HG02759 (cell line): ENCODE results near the gene EFCAB10.
A peak's percentile ranks its signal among the peaks of the same experiment; 100 is the strongest.
"Not testable (repeated sequence)": the region's sequence is repeated elsewhere in the genome, so short reads cannot be mapped to it uniquely, and the experiment has no call there.

ENCODE experiments used
- ATAC-seq: cut with Tn5 transposase; IDR thresholded peaks from one replicate; pipeline ENCODE4 v1.9.1; 2021; ENCODE audit warnings: mild to moderate bottlenecking, moderate library complexity; ENCODE audit not compliant: unreplicated experiment

Gene EFCAB10

GRCh38 chr7:105599551-105599950, 18.3 kb upstream of the EFCAB10 start:
- no peak for ATAC-seq

DNA sequence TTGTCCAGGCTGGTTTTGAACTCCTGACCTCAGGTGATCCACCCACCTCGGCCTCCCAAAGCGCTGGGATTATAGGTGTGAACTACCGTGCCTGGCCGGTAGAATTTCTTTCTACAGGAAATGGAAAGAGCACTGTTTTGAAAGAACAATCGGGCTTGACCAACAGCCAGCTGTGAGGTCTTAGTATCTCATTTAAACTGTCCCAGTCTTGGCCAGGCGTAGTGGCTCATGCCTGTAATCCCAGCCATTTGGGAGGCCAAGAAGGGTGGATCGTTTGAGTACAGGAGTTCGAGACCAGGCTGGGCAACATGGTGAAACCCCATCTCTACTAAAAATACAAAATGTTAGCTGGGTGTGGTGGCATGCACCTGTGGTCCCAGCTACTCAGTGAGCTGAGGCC, 17.8 kb upstream of the EFCAB10 start:
- not testable (repeated sequence) for ATAC-seq

DNA sequence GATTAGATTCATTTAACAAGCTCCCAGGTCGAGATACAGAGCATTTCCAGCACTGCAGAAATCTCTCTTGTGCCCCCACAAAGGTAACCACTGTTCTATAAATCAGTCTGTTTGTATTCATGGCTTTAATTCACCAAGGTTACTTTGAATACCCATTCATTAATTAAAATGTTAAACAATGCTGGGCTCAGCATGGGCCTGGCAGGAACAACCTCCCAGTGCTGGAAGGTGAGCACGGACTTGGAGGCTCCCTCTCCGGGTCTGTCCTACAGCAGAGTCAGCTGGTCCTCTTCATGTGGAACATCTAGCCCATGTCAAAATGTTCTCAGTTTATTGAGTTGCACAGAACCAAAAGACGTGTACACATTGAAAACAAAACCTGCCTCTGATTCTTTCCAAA, 15.6 kb upstream of the EFCAB10 start:
- ATAC-seq: no peak

DNA sequence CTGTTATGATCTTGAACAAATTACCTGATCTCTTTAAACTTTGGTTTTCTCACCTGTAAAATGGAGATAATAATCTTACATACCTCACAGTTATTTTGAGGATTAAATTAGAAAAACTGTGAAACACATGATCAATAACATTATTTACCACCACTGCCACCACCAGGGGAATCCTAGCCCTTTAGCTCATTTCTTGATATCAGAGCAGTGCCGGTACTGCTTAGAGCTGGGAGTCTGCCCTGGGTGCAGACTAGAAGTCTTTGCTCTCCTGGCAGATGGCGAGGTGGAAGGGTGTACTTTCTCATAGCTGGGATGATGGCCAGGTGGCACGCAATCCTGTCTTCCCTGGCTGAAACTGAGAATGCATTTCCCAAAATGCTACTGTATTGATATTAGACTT, 12.7 kb upstream of the EFCAB10 start:
- no peak for ATAC-seq

- ATAC-seq: no peak
These were observed 10.2 kb upstream of the EFCAB10 start for GRCh38 chr7:105591522-105591921.

DNA sequence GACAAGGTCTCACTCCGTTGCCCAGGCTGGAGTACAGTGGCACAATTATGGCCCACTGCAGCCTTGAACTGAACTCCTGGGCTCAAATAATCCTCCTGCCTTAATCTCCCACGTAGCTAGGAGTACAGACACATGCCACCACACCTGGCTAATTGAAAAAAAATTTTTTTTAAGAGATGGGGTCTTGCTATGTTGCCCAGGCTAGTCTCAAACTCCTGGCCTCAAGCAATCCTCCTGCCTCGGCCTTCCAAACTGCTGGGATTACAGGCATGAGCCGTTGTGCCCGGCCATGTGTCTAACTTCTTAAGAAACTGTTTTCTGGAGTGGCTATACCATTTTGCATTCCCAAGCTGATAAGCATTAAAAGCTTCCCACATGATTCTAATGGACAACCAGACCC, 9.5 kb upstream of the EFCAB10 start:
- ATAC-seq: no peak

GRCh38 chr7:105589356-105590077, 8.2 kb upstream of the EFCAB10 start:
- peak; percentile 88 for ATAC-seq

- no peak for ATAC-seq
These were observed 6.8 kb upstream of the EFCAB10 start for GRCh38 chr7:105587909-105588635.

- ATAC-seq: no peak
These were observed 4.7 kb upstream of the EFCAB10 start for GRCh38 chr7:105585850-105586500.

GRCh38 chr7:105584165-105584564, 2.9 kb upstream of the EFCAB10 start:
- no peak for ATAC-seq

DNA sequence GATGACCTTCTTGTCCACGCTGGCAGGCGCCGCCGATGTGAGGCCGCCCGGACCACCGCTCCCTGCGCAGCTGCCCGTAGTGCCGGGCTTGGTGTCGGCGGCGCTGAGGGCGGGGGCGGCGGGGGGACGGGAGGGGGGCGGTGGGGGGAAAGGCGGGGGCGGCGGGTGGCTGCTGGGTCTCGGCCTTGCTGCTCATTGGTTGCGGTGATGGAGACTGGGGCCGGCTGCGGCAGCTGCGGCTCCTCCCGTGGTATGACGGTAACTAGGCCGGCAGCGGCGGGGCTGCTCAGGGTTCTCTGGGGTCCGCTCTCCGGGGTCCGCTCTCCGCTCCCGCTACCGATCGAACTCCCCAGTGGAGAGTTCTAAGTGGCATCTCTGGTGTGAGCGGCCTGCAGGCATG, 1.8 kb upstream of the EFCAB10 start:
- ATAC-seq: no peak

DNA sequence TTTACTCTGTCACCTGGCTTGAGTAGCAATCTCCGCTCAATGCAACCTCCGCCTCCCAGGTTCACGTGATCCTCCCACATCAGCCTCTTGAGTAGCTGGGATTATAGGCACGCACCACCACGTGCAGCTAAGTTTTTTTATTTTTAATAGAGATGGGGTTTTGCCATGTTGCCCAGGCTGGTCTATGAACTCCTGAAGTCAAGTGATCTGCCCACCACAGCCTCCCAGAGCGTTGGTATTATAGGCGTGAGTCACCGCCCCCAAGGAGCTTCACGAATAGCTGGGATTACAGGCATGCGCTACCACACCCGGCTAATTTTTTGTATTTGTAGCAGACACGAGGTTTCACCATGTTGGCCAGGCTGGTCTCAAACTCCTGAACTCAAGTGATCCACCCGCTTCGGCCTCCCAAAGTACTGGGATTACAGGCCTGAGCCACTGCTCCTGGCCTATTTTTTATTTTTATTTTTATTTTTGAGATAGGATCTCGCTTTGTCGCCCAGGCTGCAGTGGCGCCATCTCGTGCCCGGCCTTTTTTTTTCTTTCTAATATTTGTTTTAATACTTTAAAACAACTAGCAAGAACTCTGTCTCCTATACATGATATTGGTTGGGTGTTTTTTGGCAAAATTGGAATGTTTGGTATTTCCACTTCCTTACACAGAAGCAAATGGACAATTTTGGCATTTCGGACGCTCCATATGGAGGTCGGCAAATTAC, 1.1 kb downstream of the EFCAB10 start:
- no peak for ATAC-seq

GRCh38 chr7:105578496-105578895, 2.8 kb downstream of the EFCAB10 start:
- ATAC-seq: no peak

DNA sequence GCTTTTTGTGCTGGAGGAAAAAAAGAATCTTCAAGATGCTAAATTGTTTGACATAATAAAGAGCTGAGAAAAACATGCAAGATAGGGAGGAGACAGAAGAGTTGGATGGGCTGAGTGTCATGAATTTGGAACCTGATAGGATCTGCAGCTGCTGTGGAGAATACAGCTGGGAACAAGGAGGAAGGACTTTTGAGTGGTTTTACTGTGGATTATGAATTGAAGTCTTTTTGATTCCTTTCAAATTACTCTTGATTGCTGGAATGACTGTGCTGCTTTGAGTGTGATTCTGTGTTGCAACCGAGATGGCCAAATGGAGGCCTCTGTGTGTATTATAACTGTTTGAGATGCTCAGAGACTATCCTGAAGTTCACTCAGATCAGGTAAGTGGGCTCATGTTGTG, 4.0 kb downstream of the EFCAB10 start:
- no peak for ATAC-seq

DNA sequence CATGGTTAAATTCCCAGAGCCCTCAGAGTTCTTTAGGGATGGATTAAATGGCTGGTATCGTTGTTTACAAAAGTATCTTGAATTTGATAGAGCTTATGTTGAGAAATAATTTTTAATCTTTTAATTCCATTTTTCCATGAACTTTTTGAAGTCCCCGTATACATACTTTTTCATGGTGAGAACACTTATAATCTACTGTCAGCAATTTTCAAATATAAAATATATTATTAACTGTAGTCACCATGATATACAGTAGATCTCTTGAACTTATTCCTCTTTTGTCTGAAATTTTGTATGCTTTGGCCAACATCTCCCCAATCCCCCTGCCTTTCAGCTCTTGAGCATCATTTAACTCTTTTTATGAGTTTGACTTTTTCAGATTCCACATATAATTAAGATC, 9.4 kb downstream of the EFCAB10 start:
- no peak for ATAC-seq

GRCh38 chr7:105567821-105568220, 13.5 kb downstream of the EFCAB10 start:
- no peak for ATAC-seq

GRCh38 chr7:105567024-105567423, 14.3 kb downstream of the EFCAB10 start:
- ATAC-seq: no peak

GRCh38 chr7:105565190-105565589, 16.1 kb downstream of the EFCAB10 start:
- ATAC-seq: no peak

DNA sequence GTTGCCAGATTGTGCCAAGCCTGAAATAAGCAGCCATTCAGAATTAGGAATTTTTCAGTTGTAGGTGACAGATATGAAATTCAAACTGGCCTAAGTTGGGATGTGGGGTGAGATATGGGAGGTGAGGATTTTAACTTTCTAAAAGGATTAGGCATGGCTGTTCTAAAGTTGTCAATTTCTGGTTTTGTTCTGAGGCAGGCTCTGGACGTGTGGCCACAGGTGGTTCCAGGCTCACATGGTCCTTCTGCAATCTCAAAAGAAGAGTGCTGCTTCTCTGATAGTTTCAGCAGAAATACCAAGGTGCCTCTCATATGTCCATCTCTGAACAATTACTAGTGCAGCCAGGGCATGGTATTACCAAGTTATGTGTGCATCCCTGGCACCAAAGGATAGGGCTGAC, 21.4 kb downstream of the EFCAB10 start:
- ATAC-seq: no peak

GRCh38 chr7:105538339-105538738, 43.0 kb downstream of the EFCAB10 start:
- ATAC-seq: no peak

DNA sequence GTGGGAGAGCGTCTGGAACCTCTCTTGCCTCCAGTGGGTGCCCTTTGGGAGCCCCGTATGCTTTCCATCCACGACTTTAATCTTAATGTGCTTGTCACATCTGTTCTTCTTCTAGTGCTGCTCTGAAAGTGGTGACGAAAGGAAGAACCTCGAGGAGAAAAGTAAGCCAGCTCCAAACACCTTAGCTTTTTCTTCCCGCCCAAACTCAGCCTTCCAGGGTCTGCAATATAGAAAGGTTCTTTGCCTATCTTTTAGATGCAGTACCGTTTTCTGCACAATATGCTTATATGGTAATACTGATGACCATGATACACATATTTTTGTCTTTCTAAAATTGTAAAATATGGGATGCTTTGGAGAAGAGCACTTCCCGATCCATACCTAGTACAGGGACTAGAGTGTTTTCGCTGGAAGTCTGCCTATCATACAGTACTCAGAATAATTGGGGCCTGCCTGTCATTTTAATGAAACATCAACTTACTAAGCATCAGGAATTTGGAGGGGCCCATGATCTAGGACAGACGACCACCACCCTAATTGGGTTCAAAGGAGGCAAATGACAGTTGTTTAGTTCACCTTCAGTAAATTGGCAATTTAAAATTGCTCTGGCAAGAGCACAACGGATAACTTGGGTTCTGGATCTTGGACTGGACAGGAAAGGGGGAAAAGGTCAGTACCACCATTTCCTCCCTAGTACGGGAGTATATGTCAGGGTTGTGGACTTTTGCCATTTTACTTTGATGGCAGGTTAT, 48.4 kb downstream of the EFCAB10 start:
- ATAC-seq: no peak
